ENCODE measurements around the gene THADA. TPM values are rescaled to one million over a fixed set of nuclear protein-coding genes. Genes with fewer than 3 reads are reported as not detected.

THADA gene
- total RNA-seq, 1 experiment from 2014 or later: 14.1 TPM

DNA sequence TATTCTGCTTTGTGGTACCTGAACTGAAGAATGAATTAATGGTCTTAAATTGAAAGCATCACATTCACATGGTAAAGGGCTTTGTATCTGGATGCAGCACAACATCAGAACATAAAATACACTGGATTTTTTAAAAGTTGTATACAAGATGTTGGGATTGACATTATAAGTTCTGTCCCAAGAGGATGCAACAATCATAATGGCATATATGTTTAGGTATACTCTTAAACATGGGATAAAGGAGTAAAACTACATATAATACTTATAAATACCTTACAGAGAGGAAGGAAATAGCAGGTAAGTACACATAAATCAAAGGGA lies 171.9 kb downstream of the THADA start:
- Histone ChIP-seq H3K4me1 (replicated peaks) (peaks cover 25% of the 10 kb centered on the region), H3K4me3 (no peak overlapping the region), H3K27me3 (replicated peaks) (no peaks in the 10 kb centered on the region), H3K9me3 (replicated peaks) (no peaks in the 10 kb centered on the region), H3K27ac (no peak overlapping the region), H3K36me3 (peaks cover 13% of the 10 kb centered on the region)
- no peak for DNase-seq (ENCODE audit: low read depth in 1 of 2, low spot score in 2 of 2)

GRCh38 chr2:43421194-43421593 lies 174.6 kb downstream of the THADA start:
- 0 out of 2 replicates have a peak, but pooled peaks cover 7% of the 10 kb centered on the region for H3K36me3 ChIP-seq
- peaks cover 16% of the 10 kb centered on the region for H3K4me1 ChIP-seq (replicated peaks)
- no peaks in the 10 kb centered on the region for H3K27me3 ChIP-seq (replicated peaks)
- H3K9me3 ChIP-seq (replicated peaks): no peaks in the 10 kb centered on the region
- no peak for DNase-seq (ENCODE audit: low read depth in 1 of 2, low spot score in 2 of 2)
- H3K4me3 ChIP-seq: no peak overlapping the region
- H3K27ac ChIP-seq: no peak overlapping the region

GRCh38 chr2:43420389-43420801 lies 175.4 kb downstream of the THADA start:
- Histone ChIP-seq H3K27me3 (replicated peaks) (no peaks in the 10 kb centered on the region), H3K36me3 (0 out of 2 replicates have a peak, but pooled peaks cover 6% of the 10 kb centered on the region), H3K4me3 (no peak overlapping the region), H3K9me3 (replicated peaks) (no peaks in the 10 kb centered on the region), H3K4me1 (replicated peaks) (peaks cover 8% of the 10 kb centered on the region), H3K27ac (no peak overlapping the region)
- no peak for DNase-seq (ENCODE audit: low read depth in 1 of 2, low spot score in 2 of 2)

GRCh38 chr2:43419876-43420275 lies 176.0 kb downstream of the THADA start:
- H3K27me3 ChIP-seq (replicated peaks): no peaks in the 10 kb centered on the region

DNA sequence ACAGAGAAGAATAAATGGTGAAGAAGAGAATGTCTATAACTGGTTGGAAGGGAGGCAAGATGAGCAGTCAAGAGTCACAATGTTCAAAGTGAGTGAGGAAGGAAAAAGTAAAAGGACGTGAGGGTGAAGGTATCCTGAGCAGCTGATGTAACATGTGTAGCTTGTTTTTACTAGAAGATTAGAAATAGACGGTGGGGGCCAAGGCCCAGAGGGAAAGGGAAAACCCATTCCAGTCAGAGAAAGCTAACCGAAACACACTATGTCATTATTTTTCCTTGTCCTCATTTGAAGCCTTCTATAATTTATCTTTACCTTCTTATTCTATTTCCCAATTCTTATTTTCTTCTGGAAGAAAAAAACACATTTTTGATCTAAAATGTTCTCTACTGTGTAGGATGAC lies 176.6 kb downstream of the THADA start:
- no peaks in the 10 kb centered on the region for H3K9me3 ChIP-seq (replicated peaks)
- no peak overlapping the region for H3K27ac ChIP-seq
- H3K36me3 ChIP-seq: no peaks in the 10 kb centered on the region
- DNase-seq (ENCODE audit: low read depth in 1 of 2, low spot score in 2 of 2): no peak
- H3K27me3 ChIP-seq (replicated peaks): no peaks in the 10 kb centered on the region
- no peaks in the 10 kb centered on the region for H3K4me1 ChIP-seq (replicated peaks)
- H3K4me3 ChIP-seq: no peak overlapping the region

More at GRCh38 chr2:43419876-43420275, 176.0 kb downstream of the THADA start:
- Histone ChIP-seq H3K27ac (no peak overlapping the region), H3K4me1 (replicated peaks) (peaks cover 3% of the 10 kb centered on the region), H3K9me3 (replicated peaks) (no peaks in the 10 kb centered on the region), H3K4me3 (no peak overlapping the region), H3K36me3 (0 out of 2 replicates have a peak, but pooled peaks cover under 1% of the 10 kb centered on the region)
- no peak for DNase-seq (ENCODE audit: low read depth in 1 of 2, low spot score in 2 of 2)

DNA sequence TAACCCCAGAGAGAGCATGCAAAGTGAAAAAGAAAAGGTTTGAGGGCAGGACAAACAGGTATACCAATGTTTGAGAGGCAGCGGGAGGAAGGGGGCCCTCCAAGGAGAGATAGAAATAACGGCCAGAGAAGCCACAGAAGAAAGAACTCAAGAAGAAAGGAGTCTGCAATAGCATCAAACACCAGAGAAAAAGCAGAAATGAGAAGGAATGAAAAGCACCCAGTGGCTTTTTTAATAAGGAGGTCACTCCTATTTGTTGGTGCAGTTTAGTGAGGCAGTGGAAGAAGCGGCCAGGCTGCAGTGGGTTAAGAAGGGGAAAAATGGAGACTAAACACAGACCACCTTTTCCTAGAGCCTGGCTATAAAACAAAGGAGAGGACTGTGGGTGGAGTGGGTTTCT lies 177.2 kb downstream of the THADA start:
- Histone ChIP-seq H3K27me3 (replicated peaks) (no peaks in the 10 kb centered on the region), H3K9me3 (replicated peaks) (no peaks in the 10 kb centered on the region), H3K36me3 (no peaks in the 10 kb centered on the region), H3K27ac (no peak overlapping the region), H3K4me3 (no peak overlapping the region), H3K4me1 (replicated peaks) (no peaks in the 10 kb centered on the region)
- no peak for DNase-seq (ENCODE audit: low read depth in 1 of 2, low spot score in 2 of 2)

GRCh38 chr2:43417300-43417699 lies 178.5 kb downstream of the THADA start:
- no peak for DNase-seq (ENCODE audit: low read depth in 1 of 2, low spot score in 2 of 2)
- Histone ChIP-seq H3K4me3 (no peak overlapping the region), H3K27ac (no peak overlapping the region), H3K4me1 (replicated peaks) (peaks cover 2% of the 10 kb centered on the region), H3K27me3 (replicated peaks) (no peaks in the 10 kb centered on the region), H3K36me3 (no peaks in the 10 kb centered on the region), H3K9me3 (replicated peaks) (no peaks in the 10 kb centered on the region)

DNA sequence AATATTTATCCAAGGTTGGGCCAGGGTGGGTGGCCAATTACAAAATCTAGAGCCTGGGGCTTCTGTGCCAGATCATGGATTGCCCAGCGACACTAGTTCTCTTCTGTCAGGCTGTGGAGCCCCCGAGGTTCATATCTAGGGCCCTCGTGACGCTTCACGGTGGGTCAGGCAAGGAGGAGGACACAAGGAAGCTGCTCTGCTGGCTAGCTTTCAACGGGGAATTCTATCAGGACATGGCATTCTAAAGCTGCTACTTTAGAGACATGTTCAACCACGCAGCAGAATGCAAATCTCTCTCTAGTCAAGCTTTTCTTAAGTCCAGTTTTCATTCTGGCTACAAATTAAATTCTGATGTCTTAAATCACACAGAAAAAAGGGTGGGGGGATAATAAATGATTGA lies 180.2 kb downstream of the THADA start:
- no peak overlapping the region for H3K4me3 ChIP-seq
- H3K4me1 ChIP-seq (replicated peaks): peaks cover 8% of the 10 kb centered on the region
- no peak overlapping the region for H3K27ac ChIP-seq
- H3K9me3 ChIP-seq (replicated peaks): no peaks in the 10 kb centered on the region
- DNase-seq (ENCODE audit: low read depth in 1 of 2, low spot score in 2 of 2): no peak
- H3K36me3 ChIP-seq: no peaks in the 10 kb centered on the region
- H3K27me3 ChIP-seq (replicated peaks): no peaks in the 10 kb centered on the region

DNA sequence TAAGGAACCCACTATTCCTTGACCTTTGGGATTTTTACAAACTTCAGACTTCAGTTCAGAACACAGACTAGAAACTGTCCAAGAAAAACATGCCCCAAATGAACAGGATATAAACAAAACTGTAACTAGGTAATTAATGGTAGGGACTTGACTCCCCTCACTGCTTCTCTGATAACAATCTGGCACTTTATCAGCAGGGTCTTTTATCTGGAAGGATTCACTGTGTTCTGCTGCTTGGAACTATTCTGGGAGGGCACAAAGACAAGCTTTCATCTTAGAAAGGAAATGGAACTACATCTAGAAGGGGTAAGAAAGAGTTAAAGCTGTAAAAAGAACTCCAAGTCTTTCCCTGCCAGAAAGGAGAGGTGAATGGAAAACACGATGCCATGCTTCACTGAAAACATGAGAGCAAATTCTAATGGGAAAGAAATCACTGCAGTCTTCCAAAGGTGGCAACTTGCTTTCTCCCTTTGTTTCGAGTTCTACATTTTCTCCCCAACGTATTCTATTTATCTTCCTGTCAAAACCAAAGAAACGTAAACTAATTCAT lies 181.2 kb downstream of the THADA start:
- Histone ChIP-seq H3K9me3 (replicated peaks) (no peaks in the 10 kb centered on the region), H3K36me3 (no peaks in the 10 kb centered on the region), H3K27me3 (replicated peaks) (no peaks in the 10 kb centered on the region), H3K4me3 (no peak overlapping the region), H3K27ac (no peak overlapping the region), H3K4me1 (replicated peaks) (peaks cover 8% of the 10 kb centered on the region)
- DNase-seq (ENCODE audit: low read depth in 1 of 2, low spot score in 2 of 2): no peak

- H3K4me3 ChIP-seq: no peak overlapping the region
- no peak overlapping the region for H3K27ac ChIP-seq
- no peaks in the 10 kb centered on the region for H3K27me3 ChIP-seq (replicated peaks)
- H3K9me3 ChIP-seq (replicated peaks): no peaks in the 10 kb centered on the region
- H3K4me1 ChIP-seq (replicated peaks): peaks cover 8% of the 10 kb centered on the region
- no peak for DNase-seq (ENCODE audit: low read depth in 1 of 2, low spot score in 2 of 2)
- no peaks in the 10 kb centered on the region for H3K36me3 ChIP-seq
These were observed 181.8 kb downstream of the THADA start for GRCh38 chr2:43414033-43414432.

GRCh38 chr2:43412114-43412753 lies 183.6 kb downstream of the THADA start:
- H3K4me1 ChIP-seq (replicated peaks): peaks cover 14% of the 10 kb centered on the region
- H3K36me3 ChIP-seq: no peaks in the 10 kb centered on the region
- H3K27ac ChIP-seq: no peak overlapping the region
- no peak overlapping the region for H3K4me3 ChIP-seq
- H3K27me3 ChIP-seq (replicated peaks): no peaks in the 10 kb centered on the region
- H3K9me3 ChIP-seq (replicated peaks): no peaks in the 10 kb centered on the region
- no peak for DNase-seq (ENCODE audit: low read depth in 1 of 2, low spot score in 2 of 2)

GRCh38 chr2:43410055-43410604 lies 185.7 kb downstream of the THADA start:
- H3K4me3 ChIP-seq: no peak overlapping the region

DNA sequence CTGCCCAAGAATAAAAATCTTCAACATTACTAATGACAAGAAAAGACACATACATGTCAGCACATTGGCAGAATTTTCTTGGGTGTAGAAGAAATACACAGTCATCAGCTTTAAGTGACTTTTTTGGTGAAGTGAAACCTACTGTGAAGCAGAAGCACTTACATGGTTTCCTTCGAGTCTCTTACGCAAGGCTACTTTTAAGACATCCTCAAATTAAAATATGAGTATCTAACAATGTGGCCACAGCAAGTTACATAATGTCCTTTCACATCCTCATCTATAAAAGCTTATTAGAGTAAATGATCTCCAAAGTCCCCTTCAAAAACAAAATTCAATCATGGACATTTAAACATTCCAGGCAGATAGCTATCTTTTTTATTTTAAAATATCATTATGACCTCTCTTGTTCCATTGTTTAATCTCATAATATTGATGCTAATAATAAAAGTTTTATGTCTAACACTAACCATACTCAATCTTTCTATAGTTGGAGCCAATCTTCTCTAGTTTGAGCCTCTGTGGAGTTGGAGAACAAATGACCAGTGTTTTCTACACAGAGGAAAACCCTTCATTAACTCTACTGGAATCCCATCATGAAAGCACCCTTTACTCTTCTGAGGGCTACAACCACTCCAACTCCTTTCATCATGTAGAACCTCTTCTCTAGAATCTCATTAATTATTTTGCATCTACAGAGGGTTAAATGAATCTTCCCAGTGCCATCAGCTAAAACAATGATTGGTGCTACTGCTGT lies 187.3 kb downstream of the THADA start:
- no peak overlapping the region for H3K27ac ChIP-seq
- H3K27me3 ChIP-seq (replicated peaks): no peaks in the 10 kb centered on the region
- H3K9me3 ChIP-seq (replicated peaks): no peaks in the 10 kb centered on the region
- no peak for DNase-seq (ENCODE audit: low read depth in 1 of 2, low spot score in 2 of 2)
- no peaks in the 10 kb centered on the region for H3K36me3 ChIP-seq
- H3K4me3 ChIP-seq: no peak overlapping the region
- peaks cover 14% of the 10 kb centered on the region for H3K4me1 ChIP-seq (replicated peaks)

More at GRCh38 chr2:43410055-43410604, 185.7 kb downstream of the THADA start:
- peaks cover 14% of the 10 kb centered on the region for H3K4me1 ChIP-seq (replicated peaks)
- no peaks in the 10 kb centered on the region for H3K9me3 ChIP-seq (replicated peaks)
- no peaks in the 10 kb centered on the region for H3K27me3 ChIP-seq (replicated peaks)
- no peak for DNase-seq (ENCODE audit: low read depth in 1 of 2, low spot score in 2 of 2)
- no peaks in the 10 kb centered on the region for H3K36me3 ChIP-seq
- H3K27ac ChIP-seq: no peak overlapping the region

GRCh38 chr2:43407935-43408334 lies 187.9 kb downstream of the THADA start:
- Histone ChIP-seq H3K36me3 (no peaks in the 10 kb centered on the region), H3K27me3 (replicated peaks) (no peaks in the 10 kb centered on the region), H3K4me3 (no peak overlapping the region), H3K9me3 (replicated peaks) (no peaks in the 10 kb centered on the region), H3K27ac (no peak overlapping the region), H3K4me1 (replicated peaks) (peaks cover 14% of the 10 kb centered on the region)
- no peak for DNase-seq (ENCODE audit: low read depth in 1 of 2, low spot score in 2 of 2)

Data from SJSA1 (cell line).